Esophagus squamous epithelium (tissue), 4 donors: Measurements from ENCODE around the gene MXD1.

Experiments
- CTCF ChIP-seq, 6 experiments: fragments of 450-650 bp in 4 of 6; fragments of 200-600 bp in 2 of 6; sonication (generic) in 2 of 6; IDR thresholded peaks; one replicate each; pipeline ENCODE4 v1.5.1; 2016 to 2019; ENCODE audit warnings: antibody characterized with exemption in 6 of 6, mild to moderate bottlenecking in 4 of 6, moderate library complexity in 4 of 6
- POLR2A ChIP-seq, 4 donors: fragments of 450-650 bp; IDR thresholded peaks; one replicate each; pipeline ENCODE4 v1.6.1; 2017; ENCODE audit warnings: antibody characterized with exemption in 4 of 4, mild to moderate bottlenecking in 4 of 4, moderate library complexity in 3 of 4

DNA sequence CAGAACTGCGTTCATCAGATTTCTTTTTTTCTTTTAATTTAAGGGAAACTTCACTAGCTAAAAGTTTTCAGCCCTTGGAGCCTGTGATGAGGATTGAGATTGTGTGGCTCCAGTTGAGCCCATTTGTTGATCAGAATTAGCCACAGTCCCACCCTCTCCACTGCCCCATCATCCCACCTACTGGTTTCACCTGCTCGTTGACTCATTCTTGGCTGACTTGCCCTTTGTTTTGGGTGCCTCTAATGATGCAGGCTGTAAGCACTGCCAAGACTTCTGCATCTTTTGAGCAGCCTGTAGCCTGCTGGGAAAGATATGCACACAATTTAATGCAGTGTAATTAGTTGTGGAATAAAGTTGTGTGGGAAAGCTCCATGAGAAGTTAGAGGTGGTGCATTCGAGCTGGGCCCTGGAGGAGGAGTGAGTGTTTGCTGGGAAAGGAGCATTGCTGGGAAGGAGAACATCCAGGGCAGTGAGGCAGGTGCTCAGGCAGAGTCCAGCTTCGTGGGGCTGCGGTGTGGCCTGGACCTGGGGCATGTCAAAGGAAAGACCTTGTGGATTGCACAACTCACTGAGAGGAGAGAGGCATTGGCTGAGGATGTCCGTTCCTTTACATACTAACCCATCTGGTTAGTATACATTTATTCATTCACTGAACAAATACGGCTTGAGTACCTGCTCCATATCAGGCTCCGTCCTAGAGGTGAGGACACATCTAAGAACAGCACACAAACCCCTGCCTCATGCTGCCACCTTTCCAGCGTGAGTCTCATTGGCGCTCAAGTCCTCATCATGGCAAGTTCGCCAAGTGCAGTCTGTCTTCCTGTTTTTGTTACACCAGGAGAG, 28.3 kb downstream of the MXD1 start:
- TF ChIP-seq CTCF (IDR thresholded peaks at IDR 0.05) (no peak), POLR2A (IDR thresholded peaks at IDR 0.05) (no peak)
